Nephron progenitor cell (in vitro differentiated cells): ENCODE results near the gene THSD4.

Source experiments
- DNase-seq: peaks from one replicate; pipeline ENCODE4 v3.0.0; 2021
- H3K27ac Mint-ChIP-seq: 2 replicates; pipeline ENCODE4 v1.8.0; 2021; ENCODE audit warnings: mild to moderate bottlenecking, moderate library complexity, mixed read lengths
- H3K27me3 Mint-ChIP-seq: 2 replicates; pipeline ENCODE4 v1.8.0; 2021; ENCODE audit warnings: mild to moderate bottlenecking, low read depth, mixed read lengths; ENCODE audit not compliant: poor library complexity
- H3K36me3 Mint-ChIP-seq: 2 replicates; pipeline ENCODE4 v1.8.0; 2021; ENCODE audit warnings: low read depth, mixed read lengths
- H3K4me1 Mint-ChIP-seq: 2 replicates; pipeline ENCODE4 v1.8.0; 2021; ENCODE audit warnings: mixed read lengths
- H3K4me3 Mint-ChIP-seq: 2 replicates; pipeline ENCODE4 v1.8.0; 2021; ENCODE audit warnings: mild to moderate bottlenecking, moderate library complexity, mixed read lengths
- H3K9me3 Mint-ChIP-seq: 2 replicates; pipeline ENCODE4 v1.8.0; 2021; ENCODE audit warnings: mild to moderate bottlenecking, moderate library complexity, mixed read lengths
- TF ChIP-seq, protein P1 (sequence below): fragments of 200-600 bp; sonication (generic); IDR thresholded peaks from 2 replicates; pipeline ENCODE4 v1.5.0; 2021; ENCODE audit warnings: antibody characterized with exemption

THSD4 gene

GRCh38 chr15:71444866-71445590 is 329.8 kb downstream of the THSD4 start:
- Mint-ChIP-seq H3K27me3 (peaks cover 3% of the 10 kb centered on the region), H3K4me3 (no peak overlapping the region), H3K4me1 (peaks cover 26% of the 10 kb centered on the region), H3K27ac (no peak overlapping the region), H3K9me3 (no peaks in the 10 kb centered on the region), H3K36me3 (no peaks in the 10 kb centered on the region)
- TF ChIP-seq, protein P1, sequence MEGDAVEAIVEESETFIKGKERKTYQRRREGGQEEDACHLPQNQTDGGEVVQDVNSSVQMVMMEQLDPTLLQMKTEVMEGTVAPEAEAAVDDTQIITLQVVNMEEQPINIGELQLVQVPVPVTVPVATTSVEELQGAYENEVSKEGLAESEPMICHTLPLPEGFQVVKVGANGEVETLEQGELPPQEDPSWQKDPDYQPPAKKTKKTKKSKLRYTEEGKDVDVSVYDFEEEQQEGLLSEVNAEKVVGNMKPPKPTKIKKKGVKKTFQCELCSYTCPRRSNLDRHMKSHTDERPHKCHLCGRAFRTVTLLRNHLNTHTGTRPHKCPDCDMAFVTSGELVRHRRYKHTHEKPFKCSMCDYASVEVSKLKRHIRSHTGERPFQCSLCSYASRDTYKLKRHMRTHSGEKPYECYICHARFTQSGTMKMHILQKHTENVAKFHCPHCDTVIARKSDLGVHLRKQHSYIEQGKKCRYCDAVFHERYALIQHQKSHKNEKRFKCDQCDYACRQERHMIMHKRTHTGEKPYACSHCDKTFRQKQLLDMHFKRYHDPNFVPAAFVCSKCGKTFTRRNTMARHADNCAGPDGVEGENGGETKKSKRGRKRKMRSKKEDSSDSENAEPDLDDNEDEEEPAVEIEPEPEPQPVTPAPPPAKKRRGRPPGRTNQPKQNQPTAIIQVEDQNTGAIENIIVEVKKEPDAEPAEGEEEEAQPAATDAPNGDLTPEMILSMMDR: no peak
- DNase-seq: no peak

DNA sequence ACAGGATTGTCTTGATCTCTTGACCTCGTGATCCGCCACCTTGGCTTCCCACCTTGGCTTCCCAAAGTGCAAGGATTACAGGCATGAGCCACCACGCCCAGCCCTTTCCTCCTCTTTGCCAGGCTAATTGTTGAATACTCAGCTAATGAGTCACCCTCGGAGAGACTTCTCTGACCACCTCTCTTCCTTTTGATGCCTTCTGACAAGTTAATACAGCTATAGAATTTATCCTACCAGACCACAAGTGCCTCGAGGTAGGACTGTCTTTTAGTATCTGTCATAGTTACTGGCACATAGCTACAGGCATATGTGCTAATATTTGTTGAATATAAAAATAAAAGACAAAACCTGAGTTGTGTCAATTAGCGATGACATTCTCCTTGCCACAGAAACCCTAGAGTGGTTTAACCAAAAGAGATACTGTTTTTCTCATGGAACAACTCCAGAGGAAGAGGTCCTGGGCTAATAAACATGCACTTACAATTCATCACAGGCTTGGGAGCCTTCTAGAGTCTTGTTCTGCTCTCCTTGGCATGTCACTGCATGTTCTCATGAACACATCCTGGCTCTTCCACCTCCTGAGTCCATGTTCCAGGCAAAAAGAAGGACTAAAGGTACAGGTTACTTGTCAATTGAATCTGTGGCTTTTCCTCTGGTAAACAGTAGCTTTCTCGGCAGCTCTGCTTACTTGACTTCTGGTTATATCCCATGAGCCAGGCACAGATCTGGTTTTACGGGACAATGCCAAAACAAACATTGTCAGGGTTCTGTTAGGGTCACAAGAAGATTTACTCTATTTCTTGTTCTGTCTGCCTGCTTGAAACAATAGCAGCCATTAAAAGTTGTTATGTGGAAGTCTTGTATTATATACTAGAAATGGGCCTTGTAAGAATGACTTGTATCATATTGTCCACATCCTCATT is 332.3 kb downstream of the THSD4 start:
- Mint-ChIP-seq H3K27ac (no peak overlapping the region), H3K36me3 (no peaks in the 10 kb centered on the region), H3K9me3 (no peaks in the 10 kb centered on the region), H3K27me3 (no peaks in the 10 kb centered on the region), H3K4me3 (no peak overlapping the region), H3K4me1 (peaks cover 36% of the 10 kb centered on the region)
- DNase-seq: no peak
- TF ChIP-seq, protein P1: no peak

DNA sequence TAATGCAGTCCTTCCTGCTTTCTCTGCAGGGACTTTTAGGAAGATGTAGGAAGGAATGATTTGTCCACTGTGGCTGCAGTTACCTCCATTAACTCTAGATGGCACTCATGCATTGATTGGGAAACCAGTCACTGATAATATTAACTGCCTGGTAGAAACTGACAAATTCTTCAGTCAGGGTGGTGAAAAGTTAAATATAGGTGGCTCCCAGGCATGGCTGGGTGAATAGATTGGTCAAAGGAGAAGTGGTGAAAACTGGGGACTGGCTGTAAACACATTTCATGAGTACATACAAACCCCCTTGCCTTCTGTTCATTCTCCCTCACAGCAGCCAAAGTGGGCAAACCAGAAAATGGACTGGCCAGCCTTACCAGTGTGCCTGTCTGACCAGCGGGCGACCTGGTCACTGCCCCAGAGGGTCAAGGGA is 333.4 kb downstream of the THSD4 start:
- Mint-ChIP-seq H3K27ac (no peak overlapping the region), H3K4me1 (peaks cover 45% of the 10 kb centered on the region), H3K36me3 (no peaks in the 10 kb centered on the region), H3K4me3 (no peak overlapping the region), H3K27me3 (no peaks in the 10 kb centered on the region), H3K9me3 (no peaks in the 10 kb centered on the region)
- TF ChIP-seq, protein P1: peak; percentile 96
- peak; percentile 66 for DNase-seq

GRCh38 chr15:71449363-71449762 is 334.1 kb downstream of the THSD4 start:
- Mint-ChIP-seq H3K27ac (no peak overlapping the region), H3K9me3 (no peaks in the 10 kb centered on the region), H3K4me3 (no peak overlapping the region), H3K4me1 (peaks cover 48% of the 10 kb centered on the region), H3K27me3 (peaks cover under 1% of the 10 kb centered on the region), H3K36me3 (no peaks in the 10 kb centered on the region)
- TF ChIP-seq, protein P1: no peak
- DNase-seq: no peak

DNA sequence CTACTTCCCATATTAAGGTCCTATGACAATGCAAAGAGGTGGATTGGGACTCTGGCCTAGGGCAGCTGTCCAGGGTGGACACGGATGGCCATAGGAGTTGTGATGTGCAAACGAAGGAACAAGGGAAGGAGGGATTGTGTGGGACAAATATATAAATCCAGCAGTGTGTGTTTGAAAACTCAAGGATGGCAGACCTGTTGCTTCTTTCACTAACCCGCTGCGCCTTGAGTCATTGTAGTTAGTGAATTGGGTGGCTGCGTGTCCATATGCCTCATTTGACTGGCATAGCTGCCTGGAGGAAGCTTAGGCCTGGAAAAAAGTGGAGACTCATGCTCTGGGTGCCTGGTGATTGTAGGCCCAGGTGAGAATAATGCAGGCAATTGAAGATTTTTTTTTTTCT is 334.7 kb downstream of the THSD4 start:
- DNase-seq: no peak
- Mint-ChIP-seq H3K27ac (no peak overlapping the region), H3K4me1 (peaks cover 54% of the 10 kb centered on the region), H3K4me3 (no peak overlapping the region), H3K9me3 (no peaks in the 10 kb centered on the region), H3K36me3 (no peaks in the 10 kb centered on the region), H3K27me3 (peaks cover 3% of the 10 kb centered on the region)
- TF ChIP-seq, protein P1: no peak
